A549 (cell line): Measurements from ENCODE around the gene IGF2. TPM values are rescaled to one million over a fixed set of nuclear protein-coding genes. Genes with fewer than 3 reads are reported as not detected.

Experiments
- ATAC-seq, 2 experiments: fragments of 200-7000 bp in 1 of 2; fragments of >200 bp in 1 of 2; cut with Nextera tagmentation in 1 of 2; cut with Tn5 transposase in 1 of 2; 3 replicates each; pipeline versions ENCODE4 v1.8.0 to v1.9.1; 2018 to 2020; ENCODE audit warnings: mild to moderate bottlenecking in 1 of 2, moderate library complexity in 1 of 2
- CTCF ChIA-PET: fragments of 300-600 bp; sonication (Branson Sonifier 250); formaldehyde crosslinking; extraction: SDS; loops from one replicate; lab custom pipeline; 2021; ENCODE audit warnings: antibody characterized with exemption, inconsistent platforms; lab: Yijun Ruan, JAX
- POLR2A ChIA-PET: fragments of 350-600 bp; formaldehyde crosslinking; extraction: SDS; loops from one replicate; lab custom pipeline; 2021; ENCODE audit warnings: antibody characterized with exemption, inconsistent platforms; lab: Yijun Ruan, JAX
- DNase-seq, 2 experiments: peaks; one replicate each; pipeline versions ENCODE4 v3.0.0 to v3.0.0-alpha.2; 2011 to 2016; ENCODE audit warnings: low read depth in 1 of 2, low spot score in 1 of 2
- FAIRE-seq: peaks from 2 replicates; lab custom pipeline; 2011; peaks lifted over from hg19 to GRCh38; lab: Jason Lieb, UNC
- H3K27ac ChIP-seq, 2 experiments: fragments of >200 bp; sonication (Bioruptor Twin); formaldehyde crosslinking; 3 replicates each; pipeline ENCODE4 v1.5.1; 2016 to 2017
- H3K4me1 ChIP-seq: fragments of >200 bp; sonication (Bioruptor Twin); formaldehyde crosslinking; 3 replicates; pipeline ENCODE4 v1.6.1; 2016
- H3K4me2 ChIP-seq: fragments of >200 bp; sonication (Bioruptor Twin); formaldehyde crosslinking; 3 replicates; pipeline ENCODE4 v1.6.1; 2016
- H3K4me3 ChIP-seq: fragments of >200 bp; sonication (Bioruptor Twin); formaldehyde crosslinking; 3 replicates; pipeline ENCODE4 v1.5.1; 2016
- H3K9me3 ChIP-seq: fragments of >200 bp; sonication (Bioruptor Twin); formaldehyde crosslinking; 3 replicates; pipeline ENCODE4 v1.6.1; 2016
- CBX2 ChIP-seq: fragments of 200-600 bp; sonication (generic); IDR thresholded peaks from 2 replicates; pipeline ENCODE4 v1.6.1; 2016; ENCODE audit warnings: low read depth, mild to moderate bottlenecking, borderline replicate concordance
- EP300 ChIP-seq, 2 experiments: fragments of >200 bp; sonication (Bioruptor Twin); formaldehyde crosslinking; IDR thresholded peaks; 2 replicates in 1 of 2; 3 replicates in 1 of 2; pipeline ENCODE4 v1.6.1; 2016 to 2017
- ESRRA ChIP-seq: fragments of 150-350 bp; IDR thresholded peaks from 2 replicates; pipeline ENCODE4 v1.6.1; 2014; ENCODE audit warnings: mild to moderate bottlenecking, low read length, borderline replicate concordance
- FOSB ChIP-seq: fragments of 250-450 bp; sonication (Bioruptor Pico); IDR thresholded peaks from 2 replicates; pipeline ENCODE4 v1.5.0; 2020; ENCODE audit warnings: mild to moderate bottlenecking, moderate library complexity
- JUNB ChIP-seq: fragments of >200 bp; sonication (Bioruptor Twin); formaldehyde crosslinking; IDR thresholded peaks from 2 replicates; pipeline ENCODE4 v1.6.1; 2016
- KDM1A ChIP-seq: fragments of 200-600 bp; sonication (generic); IDR thresholded peaks from 2 replicates; pipeline ENCODE4 v1.6.1; 2016; ENCODE audit warnings: low read depth, mild to moderate bottlenecking
- MAZ ChIP-seq: fragments of 150-350 bp; IDR thresholded peaks from 2 replicates; pipeline ENCODE4 v1.6.1; 2014; ENCODE audit warnings: antibody characterized with exemption, low read depth, low read length, borderline replicate concordance
- NFE2L2 ChIP-seq: fragments of 150-350 bp; conservative IDR thresholded peaks from 2 replicates; pipeline ENCODE4 v1.6.1; 2014; ENCODE audit warnings: low read length
- POLR2A ChIP-seq: IDR thresholded peaks from 2 replicates; pipeline ENCODE4 v1.6.1; 2012; ENCODE audit warnings: mild to moderate bottlenecking, low read length
- RAD21 ChIP-seq, 2 experiments: fragments of >200 bp in 1 of 2; sonication (Bioruptor Twin) in 1 of 2; formaldehyde crosslinking in 1 of 2; IDR thresholded peaks in 1 of 2; conservative IDR thresholded peaks in 1 of 2; 2 replicates in 1 of 2; 3 replicates in 1 of 2; pipeline ENCODE4 v1.6.1; 2012 to 2018; ENCODE audit warnings: inconsistent platforms in 1 of 2
- SMC3 ChIP-seq: fragments of >200 bp; sonication (Bioruptor Twin); formaldehyde crosslinking; IDR thresholded peaks from 3 replicates; pipeline ENCODE4 v1.6.1; 2018; ENCODE audit warnings: inconsistent platforms
- SREBF2 ChIP-seq: fragments of 450-650 bp; IDR thresholded peaks from 2 replicates; pipeline ENCODE4 v1.6.1; 2014; ENCODE audit warnings: mild to moderate bottlenecking, moderate library complexity
- ZFP36 ChIP-seq: fragments of 450-650 bp; IDR thresholded peaks from 2 replicates; pipeline ENCODE4 v1.6.1; 2014; ENCODE audit warnings: borderline replicate concordance; ENCODE audit not compliant: partially characterized antibody
- WGBS: methylation state at CpG from one replicate; pipeline ENCODE4 v1.1.6; 2017; ENCODE audit errors: missing lambda C conversion rate; 5-methylcytosine and 5-hydroxymethylcytosine counted together
- polyA plus RNA-seq, 4 experiments: library from polyadenylated mRNA; depleted of rRNA in 3 of 4; stranded (reverse); fragments of >200 nt; fragmentation: RNase III in 1 of 4; extraction: RNeasy Plus Mini Kit Qiagen cat#74134 plus additional on column Dnase treatment in 1 of 4; gene quantifications; 2 replicates in 3 of 4; 3 replicates in 1 of 4; pipeline ENCODE4 v1.2.3, GENCODE V29; 2011 to 2017
- TF ChIP-seq, protein P1 (sequence below): fragments of >200 bp; sonication (Bioruptor Twin); formaldehyde crosslinking; IDR thresholded peaks from 2 replicates; pipeline ENCODE4 v1.6.1; 2016
- TF ChIP-seq, protein P2 (sequence below): fragments of 150-350 bp; IDR thresholded peaks from 2 replicates; pipeline ENCODE4 v1.6.1; 2014; ENCODE audit warnings: low read depth, mild to moderate bottlenecking, low read length
- TF ChIP-seq, protein P3 (sequence below): fragments of >200 bp; sonication (Bioruptor Twin); formaldehyde crosslinking; IDR thresholded peaks from 3 replicates; pipeline ENCODE4 v1.5.1; 2016

IGF2 gene
- polyA plus RNA-seq, 2 of the 4 experiments (the other 2 are of a cell fraction): 2.0 to 2.9 TPM

DNA sequence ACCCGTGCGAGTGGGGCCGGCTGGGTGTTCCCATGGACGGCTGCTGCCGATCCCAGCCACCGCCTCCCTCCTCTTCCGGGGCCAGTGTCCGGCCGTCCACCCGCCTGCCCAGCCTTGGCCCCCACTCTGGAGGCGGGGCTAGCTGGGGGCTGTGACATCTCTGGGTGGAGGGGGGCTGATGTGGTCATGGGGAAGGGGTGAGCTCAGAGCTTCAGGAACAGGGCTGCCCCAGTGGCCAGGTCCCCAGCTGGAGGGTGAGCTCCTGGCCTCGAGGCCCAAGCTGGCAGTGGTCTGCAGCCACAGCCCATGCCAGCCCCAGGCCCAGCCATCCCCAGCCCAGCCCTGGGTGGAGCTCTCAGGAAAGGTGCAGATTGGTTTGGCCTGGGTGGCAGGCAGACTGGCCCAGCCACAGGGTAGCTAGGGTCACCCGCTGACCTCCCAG lies 19.1 kb upstream of the IGF2 start (continued):
- TF ChIP-seq, protein P1, sequence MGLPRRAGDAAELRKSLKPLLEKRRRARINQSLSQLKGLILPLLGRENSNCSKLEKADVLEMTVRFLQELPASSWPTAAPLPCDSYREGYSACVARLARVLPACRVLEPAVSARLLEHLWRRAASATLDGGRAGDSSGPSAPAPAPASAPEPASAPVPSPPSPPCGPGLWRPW: no peak

DNA sequence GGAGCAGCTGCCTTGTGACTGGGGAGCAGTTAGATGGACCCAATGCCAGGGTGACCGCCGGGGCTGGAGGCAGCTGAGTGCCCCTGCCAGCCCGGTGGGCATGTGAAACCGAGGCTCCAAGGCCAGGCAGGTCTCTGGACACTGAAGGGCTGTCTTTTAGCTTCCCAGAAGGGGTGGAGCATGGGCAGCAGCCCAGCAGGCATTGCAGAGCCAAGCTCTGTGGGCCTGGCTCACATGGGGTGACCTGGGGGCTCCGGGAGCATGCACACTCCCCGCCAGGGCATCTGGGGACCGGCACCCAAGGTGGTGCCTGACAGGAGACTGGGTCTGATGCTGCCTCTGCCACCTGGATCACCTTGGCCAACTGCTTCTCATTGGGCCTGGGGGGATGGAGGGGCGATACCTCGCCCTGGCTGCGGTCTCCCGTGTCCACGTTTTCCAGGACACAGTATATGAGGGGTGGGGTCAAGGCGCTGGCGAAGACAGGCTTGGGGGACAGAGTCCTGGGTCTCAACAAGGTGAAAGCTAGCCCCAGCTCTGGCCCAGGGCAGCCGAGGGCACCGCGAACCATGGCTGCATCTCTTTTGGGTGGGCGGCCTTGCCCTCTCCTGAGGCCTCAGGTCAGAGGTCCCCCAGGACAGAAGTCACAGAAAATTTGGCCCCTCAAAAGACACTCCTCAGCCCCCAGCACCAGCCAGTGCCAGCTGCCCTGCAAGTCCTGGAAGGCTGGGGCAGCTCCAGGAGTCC lies 18.3 kb upstream of the IGF2 start:
- POLR2A ChIA-PET: no interaction called here
- H3K4me2 ChIP-seq: no peak overlapping the region
- no peak for TF ChIP-seq JUNB
- TF ChIP-seq, protein P2, sequence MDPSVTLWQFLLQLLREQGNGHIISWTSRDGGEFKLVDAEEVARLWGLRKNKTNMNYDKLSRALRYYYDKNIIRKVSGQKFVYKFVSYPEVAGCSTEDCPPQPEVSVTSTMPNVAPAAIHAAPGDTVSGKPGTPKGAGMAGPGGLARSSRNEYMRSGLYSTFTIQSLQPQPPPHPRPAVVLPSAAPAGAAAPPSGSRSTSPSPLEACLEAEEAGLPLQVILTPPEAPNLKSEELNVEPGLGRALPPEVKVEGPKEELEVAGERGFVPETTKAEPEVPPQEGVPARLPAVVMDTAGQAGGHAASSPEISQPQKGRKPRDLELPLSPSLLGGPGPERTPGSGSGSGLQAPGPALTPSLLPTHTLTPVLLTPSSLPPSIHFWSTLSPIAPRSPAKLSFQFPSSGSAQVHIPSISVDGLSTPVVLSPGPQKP: no peak
- TF ChIP-seq NFE2L2: no peak
- TF ChIP-seq, protein P1: no peak
- TF ChIP-seq FOSB (CRISPR knock-in tag): no peak
- TF ChIP-seq CBX2: no peak
- no peak for TF ChIP-seq MAZ
- no peak for TF ChIP-seq SREBF2
- no peak for TF ChIP-seq ESRRA
- no peak for TF ChIP-seq POLR2A
- no peak for TF ChIP-seq EP300 (IDR thresholded peaks at IDR 0.05)
- TF ChIP-seq KDM1A: no peak
- TF ChIP-seq, all 56 proteins: peak for 0
- no peaks in the 10 kb centered on the region for H3K4me1 ChIP-seq
- no peaks in the 10 kb centered on the region for H3K9me3 ChIP-seq
- no peak overlapping the region for H3K27ac ChIP-seq
- CTCF ChIA-PET: interaction anchor here (0.7 to 25.5 kb wide), 29 partner anchors 5 to 583 kb away, joined by 3 to 1333 read pairs (median 8); partner anchors contain the start of genes INS, LSP1, MRPL23 and SYT8
- ATAC-seq: peak in 1 of 2 experiments; percentile 6; a peak in 2 of 6 replicates
- 57% methylated on average over 6 of the region's 18 CpGs for WGBS
- no peak for FAIRE-seq
- no peak for DNase-seq
- no peak overlapping the region for H3K4me3 ChIP-seq

DNA sequence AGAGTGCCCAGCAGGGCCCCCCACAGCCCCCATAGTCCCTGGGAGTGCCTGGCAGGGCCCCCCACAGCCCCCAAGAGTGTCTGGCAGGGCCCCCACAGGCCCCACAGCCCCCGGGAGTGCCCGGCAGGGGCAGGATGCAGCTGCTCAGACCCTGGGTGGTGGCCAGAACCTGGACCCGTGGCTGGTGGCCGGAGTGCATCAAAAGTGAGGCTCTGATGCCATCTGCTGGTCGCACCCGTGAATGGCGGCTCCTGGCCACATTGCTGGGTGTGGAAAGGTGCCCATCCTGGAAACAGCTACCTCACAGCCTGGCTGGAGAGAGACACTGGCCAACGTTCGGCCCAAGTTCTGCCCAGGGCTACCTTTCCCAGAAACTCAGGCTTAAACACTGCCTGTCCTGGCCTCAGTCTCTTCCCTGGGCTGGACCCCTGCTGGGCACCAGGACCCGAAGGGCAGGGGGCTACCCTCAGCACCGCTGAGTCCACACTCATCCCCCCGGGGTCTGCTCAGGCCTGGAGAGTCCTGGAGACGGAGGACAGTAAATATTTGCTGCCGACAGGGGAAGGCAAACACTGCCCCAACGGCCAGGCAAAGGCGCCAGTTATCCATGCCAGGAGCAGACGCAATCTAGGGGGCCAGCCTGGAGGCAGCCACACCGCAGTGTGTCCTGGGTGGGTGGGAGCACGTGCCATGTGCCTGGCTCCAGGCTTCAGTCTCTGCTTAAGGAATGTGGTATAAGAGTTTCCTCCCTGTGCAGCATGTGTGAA lies 17.4 kb upstream of the IGF2 start:
- Histone ChIP-seq H3K4me3 (no peak overlapping the region), H3K4me2 (peak overlapping the region; percentile 16; the same call in 1 of the 3 replicates), H3K4me1 (no peaks in the 10 kb centered on the region), H3K9me3 (no peaks in the 10 kb centered on the region)
- 25% methylated on average over 7 of the region's 19 CpGs for WGBS
- ATAC-seq: peak; percentile 54 to 86
- CTCF ChIA-PET: interaction anchor here (0.5 to 25.5 kb wide), 61 partner anchors 5 to 1492 kb away, joined by 3 to 1333 read pairs (median 4); partner anchors contain the start of genes INS, LSP1, MRPL23 and SYT8
- TF ChIP-seq ZFP36 (peak; percentile 96), SMC3 (peak; percentile 73), RAD21 (conservative IDR thresholded peaks at IDR 0.05 in 1 of 2, IDR thresholded peaks at IDR 0.05 in 1 of 2) (peak; percentile 87 to 89), ESRRA (no peak)
- TF ChIP-seq, protein P3, sequence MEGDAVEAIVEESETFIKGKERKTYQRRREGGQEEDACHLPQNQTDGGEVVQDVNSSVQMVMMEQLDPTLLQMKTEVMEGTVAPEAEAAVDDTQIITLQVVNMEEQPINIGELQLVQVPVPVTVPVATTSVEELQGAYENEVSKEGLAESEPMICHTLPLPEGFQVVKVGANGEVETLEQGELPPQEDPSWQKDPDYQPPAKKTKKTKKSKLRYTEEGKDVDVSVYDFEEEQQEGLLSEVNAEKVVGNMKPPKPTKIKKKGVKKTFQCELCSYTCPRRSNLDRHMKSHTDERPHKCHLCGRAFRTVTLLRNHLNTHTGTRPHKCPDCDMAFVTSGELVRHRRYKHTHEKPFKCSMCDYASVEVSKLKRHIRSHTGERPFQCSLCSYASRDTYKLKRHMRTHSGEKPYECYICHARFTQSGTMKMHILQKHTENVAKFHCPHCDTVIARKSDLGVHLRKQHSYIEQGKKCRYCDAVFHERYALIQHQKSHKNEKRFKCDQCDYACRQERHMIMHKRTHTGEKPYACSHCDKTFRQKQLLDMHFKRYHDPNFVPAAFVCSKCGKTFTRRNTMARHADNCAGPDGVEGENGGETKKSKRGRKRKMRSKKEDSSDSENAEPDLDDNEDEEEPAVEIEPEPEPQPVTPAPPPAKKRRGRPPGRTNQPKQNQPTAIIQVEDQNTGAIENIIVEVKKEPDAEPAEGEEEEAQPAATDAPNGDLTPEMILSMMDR: peak; percentile 81
- TF ChIP-seq, all 56 proteins: peak for 4
- FAIRE-seq (no peak), DNase-seq (peak; percentile 62 to 88)
- H3K27ac ChIP-seq: no peak overlapping the region
- POLR2A ChIA-PET: no interaction called here
